C4-2B (cell line): Measurements from ENCODE around the gene NDUFA13.

ENCODE experiments used
- H3K27ac ChIP-seq: fragments of 450-650 bp; 2 replicates; pipeline ENCODE4 v1.5.1; 2017
- ZFX ChIP-seq: fragments of 450-650 bp; IDR thresholded peaks from 2 replicates; pipeline ENCODE4 v1.6.1; 2017
- TF ChIP-seq, protein P1 (sequence below): fragments of 450-650 bp; conservative IDR thresholded peaks from 2 replicates; pipeline ENCODE4 v1.5.1; 2017; ENCODE audit warnings: mild to moderate bottlenecking

NDUFA13 gene

DNA sequence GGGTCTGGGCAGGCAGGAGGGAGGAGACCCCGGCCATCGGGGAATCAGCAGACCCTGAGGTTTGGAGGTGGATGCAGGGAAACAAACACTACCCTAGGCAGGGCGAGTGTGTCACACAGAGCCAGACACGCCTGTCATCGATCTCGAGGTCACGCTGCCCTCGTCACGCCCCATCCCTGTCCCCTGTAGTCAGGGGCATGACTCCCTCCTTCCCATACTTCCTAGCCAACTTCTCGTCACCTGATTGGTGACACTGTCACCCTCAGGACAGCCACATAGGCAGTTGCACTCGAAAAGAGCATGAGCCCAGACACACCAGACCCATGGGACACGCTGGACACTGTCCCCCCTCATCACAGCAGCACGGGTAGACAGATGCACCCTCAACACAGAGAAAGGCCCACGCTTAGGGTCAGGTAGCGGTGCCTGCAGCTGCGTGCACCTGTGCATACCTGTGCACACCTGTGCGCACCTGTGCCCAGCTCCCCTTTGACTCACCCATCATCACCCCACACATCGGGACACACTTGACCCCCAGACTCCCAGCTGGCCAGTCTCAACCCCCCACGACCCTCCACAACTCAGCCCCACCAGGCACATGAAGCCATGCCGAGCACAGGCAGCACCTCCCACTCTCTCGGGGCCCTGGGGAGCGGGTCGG is 33.9 kb downstream of the NDUFA13 start:
- H3K27ac ChIP-seq: no peak overlapping the region
- TF ChIP-seq ZFX: no peak
- TF ChIP-seq, protein P1, sequence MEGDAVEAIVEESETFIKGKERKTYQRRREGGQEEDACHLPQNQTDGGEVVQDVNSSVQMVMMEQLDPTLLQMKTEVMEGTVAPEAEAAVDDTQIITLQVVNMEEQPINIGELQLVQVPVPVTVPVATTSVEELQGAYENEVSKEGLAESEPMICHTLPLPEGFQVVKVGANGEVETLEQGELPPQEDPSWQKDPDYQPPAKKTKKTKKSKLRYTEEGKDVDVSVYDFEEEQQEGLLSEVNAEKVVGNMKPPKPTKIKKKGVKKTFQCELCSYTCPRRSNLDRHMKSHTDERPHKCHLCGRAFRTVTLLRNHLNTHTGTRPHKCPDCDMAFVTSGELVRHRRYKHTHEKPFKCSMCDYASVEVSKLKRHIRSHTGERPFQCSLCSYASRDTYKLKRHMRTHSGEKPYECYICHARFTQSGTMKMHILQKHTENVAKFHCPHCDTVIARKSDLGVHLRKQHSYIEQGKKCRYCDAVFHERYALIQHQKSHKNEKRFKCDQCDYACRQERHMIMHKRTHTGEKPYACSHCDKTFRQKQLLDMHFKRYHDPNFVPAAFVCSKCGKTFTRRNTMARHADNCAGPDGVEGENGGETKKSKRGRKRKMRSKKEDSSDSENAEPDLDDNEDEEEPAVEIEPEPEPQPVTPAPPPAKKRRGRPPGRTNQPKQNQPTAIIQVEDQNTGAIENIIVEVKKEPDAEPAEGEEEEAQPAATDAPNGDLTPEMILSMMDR: no peak

DNA sequence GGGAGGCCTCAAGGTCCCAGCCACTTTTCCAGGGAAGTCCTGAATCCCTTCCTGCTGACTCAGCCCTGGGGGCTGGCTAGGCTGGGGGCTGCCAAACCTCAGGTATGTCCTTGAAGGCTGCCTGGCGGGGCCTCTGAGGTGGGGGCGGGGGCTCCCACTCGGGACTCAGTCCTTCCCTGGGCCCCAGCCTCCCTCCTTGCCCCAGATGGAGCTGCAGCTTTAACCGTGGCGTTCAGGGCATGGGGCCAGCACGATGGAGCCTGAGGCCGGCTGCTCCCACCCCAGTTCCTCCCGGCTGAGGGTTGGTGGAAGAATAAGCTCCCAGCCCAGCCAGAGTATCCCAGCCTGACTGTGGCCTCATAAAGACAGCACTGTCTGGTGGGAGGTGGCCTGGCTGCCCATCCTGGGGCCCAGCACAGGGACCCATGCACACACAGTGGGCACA is 34.5 kb downstream of the NDUFA13 start:
- no peak overlapping the region for H3K27ac ChIP-seq
- TF ChIP-seq, protein P1: no peak
- TF ChIP-seq ZFX: no peak

DNA sequence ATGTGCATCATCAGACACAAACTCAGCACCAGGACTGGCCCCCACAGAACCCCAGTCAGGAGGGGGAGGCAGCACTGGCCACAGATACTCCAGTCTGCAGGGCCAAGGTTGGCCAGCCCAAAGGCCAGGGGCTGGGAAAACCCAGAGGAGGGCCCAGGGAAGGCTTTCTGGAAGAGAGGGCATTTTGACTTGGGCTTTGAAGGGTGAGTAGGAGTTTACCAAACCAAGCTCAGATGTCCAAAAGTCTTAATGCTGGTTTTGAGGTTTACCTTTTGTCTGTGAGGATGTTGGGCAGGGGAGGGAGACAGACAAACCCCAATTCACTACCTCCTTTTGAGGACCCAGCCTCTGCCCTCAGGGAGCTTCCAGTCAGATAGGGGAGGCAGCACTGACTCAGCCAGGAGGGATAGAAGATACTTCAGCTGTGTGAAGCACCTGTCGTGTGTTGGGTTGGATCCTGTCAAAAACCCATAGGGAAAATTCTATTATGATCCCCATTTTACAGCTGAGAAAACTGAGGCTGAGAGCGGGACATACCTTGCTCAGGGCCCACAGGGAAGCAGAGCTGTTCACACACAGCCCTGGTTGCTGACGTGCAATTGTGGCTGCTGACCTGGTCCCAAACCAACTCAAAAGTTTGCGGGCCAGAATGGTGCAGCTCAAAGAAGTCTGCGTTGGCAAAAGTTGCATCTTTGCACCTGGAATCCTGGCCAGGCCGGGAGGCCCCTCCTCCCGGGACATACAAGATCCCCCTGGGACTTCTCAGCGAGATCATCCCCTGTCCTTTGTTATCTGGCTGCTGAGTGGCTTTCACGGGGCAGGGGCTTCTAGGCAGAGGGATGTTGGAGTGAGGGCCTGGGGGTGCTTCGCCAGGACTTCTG is 35.2 kb downstream of the NDUFA13 start:
- no peak overlapping the region for H3K27ac ChIP-seq
- TF ChIP-seq ZFX: no peak

DNA sequence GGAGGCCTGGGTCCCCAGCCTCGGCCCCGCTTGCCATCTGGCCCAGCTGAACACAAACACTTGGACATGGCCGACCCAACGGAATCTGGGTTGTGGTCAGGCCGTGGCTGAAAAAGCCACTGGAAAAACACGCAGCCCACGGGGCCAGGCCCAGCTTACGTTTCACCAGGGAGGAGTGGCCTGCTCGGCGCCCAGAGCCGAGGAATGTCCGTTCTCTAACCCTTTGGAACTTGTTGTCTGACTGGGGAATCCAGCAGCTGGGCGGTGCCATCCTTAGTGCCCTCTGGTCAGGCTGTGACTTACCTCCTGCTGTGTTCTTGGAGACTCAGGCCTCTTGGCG is 35.8 kb downstream of the NDUFA13 start:
- H3K27ac ChIP-seq: no peak overlapping the region
- TF ChIP-seq, protein P1: no peak
- no peak for TF ChIP-seq ZFX

DNA sequence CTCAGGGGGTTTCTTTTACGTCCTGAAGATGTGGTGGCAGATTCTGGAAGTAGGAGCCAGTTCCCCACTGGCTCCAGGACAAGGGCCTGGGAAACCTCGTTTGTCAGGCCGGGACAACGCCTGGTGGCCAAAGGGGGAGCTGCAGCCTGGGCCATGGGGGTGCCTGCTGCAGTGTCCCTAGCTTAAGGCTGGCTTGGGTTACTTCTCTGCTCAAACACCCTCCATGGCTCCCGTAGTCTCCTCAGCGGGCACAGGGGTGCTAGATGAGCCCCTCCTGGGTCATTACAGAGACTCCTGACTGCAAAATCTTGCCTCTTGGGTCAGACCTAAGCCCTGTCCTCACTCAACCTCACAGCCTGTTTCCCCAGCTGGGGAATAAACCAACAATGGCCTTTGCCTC is 36.8 kb downstream of the NDUFA13 start:
- TF ChIP-seq, protein P1: no peak; the same call in 1 of the 2 replicates
- TF ChIP-seq ZFX: no peak
- no peak overlapping the region for H3K27ac ChIP-seq

DNA sequence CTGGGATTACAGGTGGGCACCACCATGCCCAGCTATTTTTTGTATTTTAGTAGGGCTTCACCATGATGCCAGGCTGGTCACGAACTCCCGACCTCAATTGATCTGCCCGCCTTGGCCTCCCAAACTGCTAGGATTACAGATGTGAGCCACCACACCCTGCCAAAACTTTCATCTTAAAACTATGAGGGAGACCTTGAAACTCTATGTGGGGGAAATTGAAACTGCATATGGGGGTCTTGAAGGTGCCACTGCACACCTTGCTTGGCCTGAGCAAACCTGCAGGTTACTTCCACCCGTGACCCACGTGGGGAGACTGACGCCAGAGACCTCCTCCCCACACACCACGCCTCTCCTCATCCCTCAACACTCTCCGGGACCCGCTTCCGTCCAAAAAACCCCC is 37.6 kb downstream of the NDUFA13 start:
- no peak overlapping the region for H3K27ac ChIP-seq
- TF ChIP-seq ZFX: no peak

DNA sequence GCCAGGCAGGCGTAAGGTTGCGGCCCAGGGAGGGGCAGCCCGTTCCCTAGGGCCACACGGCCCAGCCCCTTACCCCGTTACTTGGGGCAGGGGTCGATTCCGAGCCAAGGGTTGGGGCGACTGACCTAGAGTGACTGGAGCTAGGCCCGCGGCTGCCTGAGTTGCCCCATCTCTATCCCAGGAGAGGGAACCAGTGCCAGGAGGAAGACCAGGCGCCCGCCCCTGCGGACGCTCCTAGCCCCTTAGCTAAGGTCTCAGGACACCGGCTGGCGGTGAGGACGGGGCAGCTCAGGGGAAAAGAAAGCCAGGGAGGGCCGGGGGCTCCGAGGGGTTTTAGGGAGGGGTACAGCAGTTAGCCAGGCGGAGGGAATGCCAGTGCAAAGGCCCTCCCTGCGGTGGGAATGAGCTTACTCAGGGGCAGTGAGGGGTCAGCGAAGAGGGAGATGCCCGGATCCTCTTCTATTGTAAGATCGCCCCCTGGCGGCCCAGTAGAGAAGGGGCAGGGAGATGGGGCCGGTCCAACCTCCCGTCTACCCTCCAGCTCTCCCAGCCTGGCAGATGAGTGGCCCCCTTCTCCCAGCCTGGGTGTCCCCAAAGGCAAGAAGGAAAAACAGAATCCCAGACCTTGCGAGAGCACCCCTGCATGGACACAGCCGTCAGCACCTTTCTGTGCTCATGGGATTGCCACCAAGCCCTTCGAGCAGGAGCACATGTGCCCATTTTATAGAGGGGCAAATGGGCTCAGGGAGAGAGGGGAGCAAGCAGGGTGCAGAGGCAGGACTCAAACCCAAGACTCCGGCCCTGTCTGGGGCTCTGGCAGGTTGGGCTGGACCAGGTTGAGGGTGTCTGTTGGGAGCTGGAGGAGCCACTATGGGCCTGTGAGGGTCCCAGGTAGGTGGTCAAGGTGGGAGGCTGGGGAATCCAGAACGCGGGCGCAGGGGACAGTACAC is 38.3 kb downstream of the NDUFA13 start:
- H3K27ac ChIP-seq: no peak overlapping the region
- TF ChIP-seq, protein P1: peak; percentile 93
- no peak for TF ChIP-seq ZFX

DNA sequence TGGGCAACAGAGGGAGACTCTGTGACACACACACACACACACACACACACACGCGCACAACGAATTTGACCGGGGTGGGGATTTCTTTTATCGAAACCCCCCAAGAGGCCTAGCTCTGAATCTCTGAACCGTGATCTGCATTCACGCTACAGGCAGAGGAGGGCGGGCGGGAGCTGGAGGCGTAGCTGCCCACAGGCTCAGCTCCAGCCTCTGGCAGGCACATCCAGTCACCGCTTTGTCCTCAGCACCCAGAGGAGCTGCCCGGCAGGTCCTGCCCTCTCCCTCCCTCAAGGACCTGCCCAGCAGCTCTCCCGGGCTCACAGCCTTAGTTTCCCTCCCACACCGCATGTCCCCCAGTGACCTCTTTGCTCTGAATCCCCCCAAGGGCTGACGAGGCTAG is 42.0 kb downstream of the NDUFA13 start:
- no peak for TF ChIP-seq ZFX
- TF ChIP-seq, protein P1: no peak
- no peak overlapping the region for H3K27ac ChIP-seq
